GM19397 (cell line): ENCODE data around the gene POU5F2.

Source experiments
- ATAC-seq: cut with Tn5 transposase; IDR thresholded peaks from one replicate; pipeline ENCODE4 v1.9.1; 2021; ENCODE audit warnings: mild to moderate bottlenecking, moderate library complexity; ENCODE audit not compliant: unreplicated experiment

The POU5F2 gene, protein sequence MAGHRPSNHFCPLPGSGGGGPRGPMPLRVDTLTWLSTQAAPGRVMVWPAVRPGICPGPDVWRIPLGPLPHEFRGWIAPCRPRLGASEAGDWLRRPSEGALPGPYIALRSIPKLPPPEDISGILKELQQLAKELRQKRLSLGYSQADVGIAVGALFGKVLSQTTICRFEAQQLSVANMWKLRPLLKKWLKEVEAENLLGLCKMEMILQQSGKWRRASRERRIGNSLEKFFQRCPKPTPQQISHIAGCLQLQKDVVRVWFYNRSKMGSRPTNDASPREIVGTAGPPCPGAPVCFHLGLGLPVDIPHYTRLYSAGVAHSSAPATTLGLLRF

DNA sequence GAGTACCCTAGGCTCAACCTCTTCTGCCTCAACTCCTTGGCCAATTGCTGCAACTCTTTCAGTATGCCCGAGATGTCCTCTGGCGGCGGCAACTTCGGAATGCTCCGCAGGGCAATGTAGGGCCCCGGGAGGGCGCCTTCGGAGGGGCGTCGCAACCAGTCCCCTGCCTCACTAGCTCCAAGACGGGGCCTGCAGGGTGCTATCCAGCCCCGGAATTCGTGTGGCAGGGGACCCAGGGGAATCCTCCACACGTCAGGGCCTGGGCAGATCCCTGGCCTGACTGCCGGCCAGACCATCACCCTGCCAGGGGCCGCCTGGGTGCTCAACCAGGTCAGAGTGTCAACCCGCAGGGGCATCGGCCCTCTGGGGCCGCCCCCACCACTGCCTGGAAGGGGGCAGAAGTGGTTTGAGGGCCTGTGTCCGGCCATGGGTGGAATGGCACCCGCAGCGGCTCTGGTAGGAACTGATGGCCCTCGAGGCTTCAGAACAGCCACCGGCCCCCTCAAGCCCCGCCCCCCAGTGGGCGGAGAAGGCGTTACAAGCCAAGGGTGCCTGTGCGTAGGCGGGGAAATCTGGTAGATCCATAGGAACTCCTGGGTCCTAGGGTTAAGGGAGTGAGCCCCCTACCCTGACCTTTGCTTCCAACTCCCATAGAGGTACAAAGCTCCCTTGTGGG lies at the start of gene POU5F2:
TSS of gene POU5F2 (minus strand) at position 465 of the 676 bp plus-strand sequence. CDS start at position 428, 37 bp downstream.
- ATAC-seq, result no peak

DNA sequence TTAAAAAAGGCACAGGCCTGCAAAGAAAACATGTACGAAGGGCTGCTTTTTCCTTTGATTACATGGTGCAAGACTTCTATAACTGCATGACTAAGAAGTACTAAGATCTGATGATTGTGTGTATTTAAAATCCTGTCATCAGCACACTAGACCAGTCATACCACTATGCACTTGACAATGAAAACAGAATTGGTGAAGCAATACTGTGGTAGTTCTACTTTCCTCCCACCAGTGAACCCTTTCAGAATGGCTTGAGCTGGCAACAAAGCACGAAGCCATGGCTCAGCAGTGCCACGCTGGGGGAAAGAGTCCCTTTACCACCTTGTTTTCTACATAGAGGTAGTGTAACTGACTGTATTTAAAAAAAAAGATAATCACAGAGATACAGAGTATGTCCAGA lies 49.0 kb upstream of the POU5F2 start:
- ATAC-seq, result no peak

DNA sequence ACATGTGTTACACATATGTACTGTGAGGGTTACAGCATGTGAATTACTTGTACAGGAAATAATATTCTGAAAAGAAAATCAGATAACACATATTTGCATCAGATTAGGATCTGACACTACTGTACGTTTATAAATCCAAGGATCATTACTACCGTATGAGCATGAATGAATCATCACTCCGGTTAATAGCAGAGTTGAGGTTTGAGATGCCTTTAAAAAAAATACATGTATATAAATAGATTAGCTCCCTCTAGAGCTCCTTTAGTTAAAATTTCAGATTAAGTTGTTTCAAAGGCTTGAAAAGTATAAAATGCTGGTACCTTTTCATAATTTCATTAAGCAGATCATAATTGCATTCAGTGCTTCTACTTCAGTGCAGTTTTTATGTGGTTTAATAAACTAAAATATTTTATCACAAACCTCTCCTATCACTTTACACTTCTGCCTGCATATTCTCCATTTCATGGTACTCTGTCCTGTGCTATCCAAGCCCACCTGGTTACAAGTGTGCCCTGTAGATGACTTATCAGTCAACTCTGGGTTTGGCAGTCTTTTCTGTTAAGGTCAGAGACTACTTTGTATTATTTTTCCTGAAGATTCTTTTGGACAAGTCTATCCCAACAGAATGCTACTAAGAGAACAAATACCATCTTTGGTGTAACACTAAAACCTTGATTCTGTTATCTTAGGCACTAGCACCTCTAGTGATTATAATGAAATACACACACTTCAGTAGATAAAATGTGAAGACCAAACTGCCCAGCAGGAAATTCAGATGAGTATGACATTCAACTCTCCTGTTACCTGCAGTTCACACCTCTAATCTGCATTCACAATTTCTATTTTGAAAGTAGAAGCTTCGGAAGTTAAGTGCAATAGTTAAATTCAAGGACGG lies 48.0 kb upstream of the POU5F2 start:
- no peak for ATAC-seq

DNA sequence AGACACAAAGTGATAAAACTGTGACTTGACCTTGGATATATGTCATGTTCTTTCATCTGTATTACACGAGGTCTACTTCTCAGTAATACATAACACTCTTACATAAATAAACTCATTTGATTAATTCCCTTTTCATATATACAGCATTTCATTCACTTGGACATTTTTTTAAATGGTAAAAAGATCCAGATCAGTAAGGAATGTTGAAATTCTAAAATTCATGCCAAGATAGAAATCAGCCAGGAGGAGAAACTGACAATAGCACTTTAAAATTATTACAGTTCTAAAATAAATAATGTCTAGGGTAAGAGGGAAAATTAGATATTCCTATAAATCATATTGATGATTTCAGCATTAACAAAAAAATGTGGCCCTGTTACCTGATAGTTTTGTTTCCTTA lies 46.2 kb upstream of the POU5F2 start:
- ATAC-seq, result no peak

DNA sequence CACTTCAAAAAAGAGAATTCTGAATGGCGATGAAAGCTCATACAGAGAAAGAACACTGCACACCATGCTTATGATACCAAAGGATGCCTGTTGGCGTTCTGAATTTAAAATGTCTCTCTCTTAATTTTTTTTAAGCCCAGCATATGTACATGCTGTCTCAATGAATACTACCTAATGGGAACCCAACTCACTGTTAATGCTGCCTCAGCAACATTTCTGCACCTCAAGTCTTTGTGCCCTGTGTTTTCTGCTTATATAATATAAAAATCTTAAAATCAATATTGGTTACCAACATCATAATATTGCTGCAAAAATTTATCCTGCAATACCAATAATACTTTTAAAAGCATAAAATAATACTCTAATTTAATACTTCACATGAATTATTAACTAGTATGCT lies 44.1 kb upstream of the POU5F2 start:
- ATAC-seq, result no peak

DNA sequence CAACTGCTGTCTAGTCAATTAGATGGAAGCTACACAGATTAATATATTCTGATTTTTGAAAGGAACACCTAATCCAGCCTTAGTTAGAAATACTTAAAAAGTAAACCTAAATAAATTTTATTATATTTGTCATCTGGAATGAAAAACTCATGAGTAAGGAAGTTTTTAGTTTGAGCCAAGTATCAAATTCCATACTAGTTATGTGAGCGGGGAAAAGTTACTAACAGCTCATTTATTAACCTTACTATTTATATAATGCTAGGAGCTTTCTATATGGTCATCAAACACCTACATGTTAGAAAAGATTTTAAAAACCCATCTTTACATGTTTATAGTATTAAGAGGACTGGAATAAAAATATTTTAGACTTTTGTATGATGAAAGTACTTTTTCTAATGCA lies 41.6 kb upstream of the POU5F2 start:
- no peak for ATAC-seq

DNA sequence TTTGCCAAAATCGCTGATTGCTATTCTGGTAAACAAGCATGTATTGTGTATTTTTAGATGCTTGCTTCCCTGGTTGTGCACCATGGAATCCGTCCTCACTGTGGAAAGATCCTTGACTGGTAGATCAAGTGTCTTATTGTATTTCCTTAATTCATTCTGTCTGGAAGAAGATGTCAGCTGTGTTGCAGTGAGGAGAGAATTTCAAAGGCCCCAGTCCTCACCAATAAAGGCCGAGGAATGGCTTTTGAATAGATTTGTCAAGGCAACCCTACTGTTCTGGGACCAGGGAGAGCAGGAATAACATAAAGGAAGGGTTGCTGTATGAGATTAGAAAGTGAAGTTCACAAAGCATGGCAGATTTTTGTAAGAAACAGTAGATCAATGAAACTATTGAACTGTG lies 36.2 kb upstream of the POU5F2 start:
- ATAC-seq, result no peak

DNA sequence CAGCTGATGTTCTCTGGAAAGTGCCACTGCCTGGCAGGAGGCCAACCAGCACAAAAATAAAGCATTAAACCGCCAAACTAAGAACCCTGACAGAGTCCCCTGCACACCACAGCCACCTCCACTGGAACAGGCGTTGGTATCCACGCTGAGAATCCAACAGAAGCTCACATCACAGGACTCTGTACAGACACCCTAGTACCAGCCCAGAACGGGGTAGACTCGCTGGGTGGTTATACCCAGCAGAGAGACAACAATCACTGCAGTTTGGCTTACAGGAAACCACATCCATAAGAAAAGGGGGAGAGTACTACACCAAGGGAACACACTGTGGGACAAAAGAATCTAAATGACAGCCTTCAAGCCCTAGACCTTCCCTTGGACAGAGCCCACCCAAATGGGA lies 15.0 kb upstream of the POU5F2 start:
- ATAC-seq, result no peak

DNA sequence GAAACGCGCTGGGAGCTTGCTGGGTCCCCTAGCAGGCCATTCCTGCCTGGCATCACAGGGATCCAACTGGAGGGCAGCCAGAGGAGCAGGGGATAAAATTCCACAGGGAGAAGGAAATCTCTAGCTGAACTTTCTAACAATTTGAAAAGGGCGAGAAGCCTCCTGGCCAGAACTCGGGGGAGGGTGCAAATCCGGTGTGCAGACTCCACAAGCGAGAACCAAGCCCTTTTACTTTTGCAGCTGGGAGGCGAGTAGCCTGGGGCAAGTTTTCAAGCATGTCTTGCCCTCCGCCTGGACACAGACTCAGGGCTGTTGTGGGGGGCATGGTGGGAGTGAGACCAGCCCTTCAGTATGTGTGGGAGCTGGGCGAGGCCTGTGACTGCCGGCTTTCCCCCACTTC lies 14.3 kb upstream of the POU5F2 start:
- no peak for ATAC-seq

DNA sequence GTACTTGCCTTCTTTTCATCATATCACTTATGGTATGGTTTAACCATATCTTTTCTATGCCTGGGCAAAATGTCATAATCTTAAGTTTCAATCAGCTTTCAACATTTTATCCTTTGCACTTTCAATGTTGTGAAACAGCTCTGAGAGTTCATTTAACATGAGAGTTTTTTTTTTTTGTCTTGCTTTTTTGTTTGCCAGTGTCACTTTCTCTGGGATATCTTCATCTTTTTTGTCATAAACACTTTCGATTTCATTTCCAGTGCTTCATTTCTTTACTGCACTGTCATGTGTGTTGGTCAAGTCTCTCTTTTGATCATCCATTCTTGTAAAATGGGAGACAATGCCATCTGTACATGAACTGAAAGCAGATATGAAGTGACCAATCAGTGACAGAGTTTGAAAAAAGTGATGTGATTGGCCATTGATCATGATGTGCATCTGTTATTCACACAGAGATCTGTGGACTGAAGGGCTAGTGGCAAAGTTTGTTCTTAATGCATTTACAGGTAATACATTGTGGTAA lies 7.5 kb upstream of the POU5F2 start:
- ATAC-seq, result no peak

DNA sequence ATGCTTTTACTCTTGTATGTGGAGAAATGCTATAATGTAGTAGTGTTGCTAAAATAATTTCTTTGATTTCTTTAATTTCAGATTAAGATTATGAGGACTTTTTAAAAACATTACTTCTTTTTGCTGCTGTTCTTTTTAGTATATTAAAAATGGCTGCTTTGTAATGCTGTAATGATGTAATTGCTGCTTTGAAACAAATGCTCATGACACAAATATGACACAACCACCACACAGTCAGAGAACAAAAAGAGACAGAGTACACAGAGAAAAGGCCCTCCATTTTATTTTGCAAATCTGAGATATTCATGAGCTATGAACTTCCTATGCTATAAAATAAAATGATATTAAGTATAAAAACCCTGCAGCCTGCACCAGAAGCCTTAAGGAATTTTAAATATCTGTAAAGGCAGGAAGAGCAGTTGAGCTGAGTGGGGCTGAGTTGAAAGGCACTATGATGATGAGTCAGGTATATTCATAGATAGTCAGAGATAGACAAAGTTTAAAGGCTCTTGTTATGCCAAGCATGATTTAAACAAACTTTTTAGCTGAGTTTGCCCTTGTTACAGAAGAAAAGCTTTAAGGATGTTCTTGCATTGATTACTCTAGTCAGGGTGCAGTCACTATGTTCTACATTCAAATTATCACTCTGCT lies 5.1 kb upstream of the POU5F2 start:
- ATAC-seq, result no peak

DNA sequence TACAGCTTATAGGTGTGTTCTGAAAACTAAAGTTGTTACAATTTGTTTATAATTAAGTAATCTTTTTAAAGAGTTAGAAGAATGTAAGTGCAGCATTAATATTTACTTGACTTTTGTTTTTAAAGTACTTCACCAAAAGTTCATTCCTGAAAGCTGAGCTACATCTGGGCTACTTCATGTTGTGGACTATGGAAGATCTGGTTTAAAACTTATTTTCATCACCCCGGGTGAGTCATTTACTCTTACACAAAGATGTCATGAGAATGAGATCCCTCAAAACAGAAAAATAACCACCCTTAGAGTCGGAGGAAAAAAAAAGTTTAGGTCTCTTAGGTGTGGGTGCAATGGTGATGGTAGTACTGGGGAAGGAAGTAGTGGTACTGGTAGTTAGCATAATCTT lies 5.1 kb downstream of the POU5F2 start:
- ATAC-seq, result no peak

DNA sequence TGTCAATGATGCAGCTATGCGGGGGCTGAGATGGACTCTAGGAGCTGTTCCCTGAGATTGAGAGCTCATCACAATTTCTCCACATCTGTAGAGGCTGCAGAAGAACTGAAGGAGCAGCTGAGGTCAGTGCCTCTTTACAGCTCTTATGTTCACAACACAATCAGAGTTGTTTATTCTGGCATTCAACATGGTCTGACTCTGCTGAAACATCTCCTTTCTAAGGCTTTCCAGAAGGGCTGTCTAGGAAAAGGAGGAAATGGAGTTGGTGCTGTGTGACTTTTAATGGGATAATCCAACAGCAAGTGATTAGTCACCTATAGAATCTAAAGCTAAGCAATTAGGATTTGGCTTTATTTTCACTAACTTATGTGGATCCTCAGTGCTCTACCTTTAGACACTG lies 6.0 kb downstream of the POU5F2 start:
- no peak for ATAC-seq

DNA sequence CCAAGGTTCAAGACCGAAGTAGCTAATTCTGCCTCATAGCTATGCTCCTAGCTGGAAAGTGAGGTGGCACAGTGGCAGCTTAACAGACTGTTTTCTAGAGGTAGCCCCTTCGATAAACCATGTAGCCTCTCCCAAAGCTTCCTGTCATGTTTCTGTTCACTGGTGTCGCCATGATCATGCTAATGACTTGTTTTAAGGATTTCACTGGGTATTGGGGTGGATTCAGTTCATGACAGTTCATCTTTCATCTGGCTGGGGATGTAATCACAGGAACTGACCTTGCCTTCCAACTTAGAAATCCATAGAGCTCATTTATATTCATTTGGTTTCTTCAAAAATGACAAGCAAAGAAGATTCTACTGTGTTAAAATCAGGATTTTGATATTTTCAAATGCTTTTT lies 9.4 kb downstream of the POU5F2 start:
- ATAC-seq, result no peak

DNA sequence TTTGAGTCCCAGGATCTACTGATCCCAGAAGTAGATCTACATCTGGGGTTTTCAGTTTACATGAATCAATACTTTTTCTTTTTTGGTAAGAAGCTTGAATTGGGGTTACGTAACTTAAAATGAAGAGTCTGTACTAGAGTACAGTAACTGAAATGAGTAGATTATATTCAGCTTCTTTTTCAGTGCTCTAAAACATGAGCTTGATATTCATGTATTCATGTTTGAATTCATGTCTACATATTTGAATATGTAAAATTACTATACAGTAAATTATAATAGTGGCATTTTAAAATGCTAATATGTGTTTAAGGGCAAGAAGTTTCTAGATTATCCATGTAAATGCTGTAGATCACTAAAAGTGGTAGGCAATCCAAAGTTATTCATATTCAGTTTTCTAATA lies 14.8 kb downstream of the POU5F2 start:
- no peak for ATAC-seq

DNA sequence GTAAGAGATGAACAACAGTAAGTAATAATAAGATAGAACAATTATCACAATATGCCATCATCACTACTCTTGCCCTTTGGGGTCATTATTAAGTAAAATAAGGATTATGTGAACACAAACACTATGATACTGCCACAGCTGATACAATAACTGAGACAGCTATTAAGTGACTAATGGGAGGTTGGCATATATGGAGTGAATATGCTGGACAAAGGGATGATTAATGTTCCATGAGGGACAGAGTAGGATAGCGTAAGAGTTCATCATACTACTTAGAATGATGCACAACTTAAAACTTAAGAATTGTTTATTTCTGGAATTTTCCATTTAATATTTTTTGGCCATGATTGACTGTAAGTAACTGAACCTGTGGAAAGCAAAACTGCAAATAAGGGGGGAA lies 16.6 kb downstream of the POU5F2 start:
- ATAC-seq, result no peak

DNA sequence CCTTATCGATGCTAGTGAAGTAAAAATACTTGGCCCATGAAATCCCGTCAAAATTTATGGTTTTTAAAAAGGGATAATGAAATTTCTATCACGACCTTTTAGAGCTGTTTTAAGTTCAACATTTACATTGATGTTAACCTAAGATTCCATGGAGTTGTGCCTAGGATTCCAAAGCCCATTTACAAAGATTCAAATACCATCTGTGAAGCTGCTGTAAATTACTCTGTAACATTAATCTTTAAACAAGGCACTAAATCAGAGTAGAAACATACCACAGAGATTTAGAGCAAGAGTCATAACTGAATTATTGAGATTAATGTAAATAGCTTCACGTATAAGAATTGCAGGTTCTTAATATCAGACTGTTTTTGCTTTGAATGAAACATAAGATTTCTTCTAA lies 17.7 kb downstream of the POU5F2 start:
- ATAC-seq, result no peak

DNA sequence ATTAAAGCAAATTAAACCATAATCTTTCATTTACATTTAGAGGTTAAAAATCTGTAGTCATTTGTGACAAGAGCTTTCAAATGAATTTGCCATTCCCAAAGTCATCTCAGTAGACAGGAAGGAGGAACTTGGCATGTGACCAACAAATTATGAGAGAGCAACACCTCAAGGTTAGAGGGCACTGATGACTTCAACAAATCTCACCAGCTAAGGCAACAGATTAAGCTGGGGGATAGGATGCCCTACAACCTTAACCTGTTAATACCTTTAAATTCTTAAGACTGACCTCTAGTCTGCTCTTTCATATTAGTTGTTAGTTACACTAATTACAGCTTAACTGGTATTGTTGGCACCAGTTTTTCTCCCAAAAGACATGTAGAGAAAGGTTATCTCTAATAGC lies 18.4 kb downstream of the POU5F2 start:
- no peak for ATAC-seq

DNA sequence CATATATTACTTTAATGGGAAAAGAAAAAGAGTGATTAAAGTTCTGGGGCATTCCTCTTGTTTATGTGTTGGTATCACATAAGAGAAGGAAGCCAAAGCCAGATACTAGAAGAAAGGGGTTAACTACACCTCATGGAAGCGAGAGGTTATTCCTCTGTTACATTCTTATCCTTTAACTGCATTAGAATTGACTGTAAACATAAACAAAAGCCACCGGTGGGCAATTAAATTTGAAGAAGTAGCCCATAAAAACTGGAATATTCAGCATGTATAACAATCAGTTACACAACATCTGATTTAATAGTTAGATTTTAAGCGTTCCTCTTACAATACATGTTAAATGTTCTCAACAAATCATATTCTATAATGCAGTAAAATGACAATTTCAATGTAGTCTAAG lies 18.8 kb downstream of the POU5F2 start:
- no peak for ATAC-seq

DNA sequence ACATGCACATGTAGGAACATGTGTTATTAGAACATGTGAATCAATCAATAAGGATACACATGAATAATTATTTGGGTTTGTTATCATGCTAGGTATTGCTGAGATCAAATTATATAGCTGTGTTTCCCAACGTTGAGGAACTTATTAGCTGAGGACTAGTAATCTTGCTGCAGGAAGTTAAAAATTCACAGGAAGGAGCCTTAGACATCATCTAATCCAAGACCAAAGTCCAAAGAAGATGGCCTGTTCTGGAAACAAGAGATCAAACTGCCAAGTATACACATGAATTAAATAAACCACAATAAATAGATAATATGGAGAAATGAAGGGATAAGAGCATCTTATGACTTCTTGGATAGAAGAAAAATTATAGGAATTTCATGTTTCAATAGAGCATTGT lies 19.9 kb downstream of the POU5F2 start:
- ATAC-seq, result no peak

DNA sequence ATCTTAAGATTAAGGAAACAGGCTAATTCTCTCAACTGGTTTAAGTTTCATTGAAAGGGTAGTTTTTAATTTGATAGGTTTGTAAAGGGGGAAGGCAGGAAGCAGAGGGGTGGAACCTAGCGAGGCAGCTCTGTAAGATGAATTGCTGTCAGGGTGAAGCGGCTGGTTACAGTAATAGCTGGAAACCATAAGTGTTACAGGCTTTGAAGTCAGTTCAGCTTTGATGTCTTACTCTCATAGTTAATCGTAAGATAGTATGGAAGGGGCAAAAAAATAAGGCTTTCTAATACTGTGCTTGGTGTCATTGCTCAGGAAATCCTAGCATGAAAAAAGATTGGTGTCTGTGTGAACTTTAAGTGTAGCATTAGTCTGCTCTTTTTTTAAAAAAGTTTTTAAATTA lies 20.3 kb downstream of the POU5F2 start:
- no peak for ATAC-seq
